Lower leg skin (tissue), 4 donors: ENCODE measurements around the gene GATA2. TPM values are rescaled to one million over a fixed set of nuclear protein-coding genes. Genes with fewer than 3 reads are reported as not detected.

Experiments used
- DNase-seq, 2 donors: peaks; one replicate each; pipeline ENCODE4 v3.0.0-alpha.2; 2019; ENCODE audit warnings: low spot score in 2 of 2
- H3K4me3 ChIP-seq: fragments of 200-600 bp; sonication (generic); 2 replicates; pipeline ENCODE4 v1.5.1; 2017; ENCODE audit warnings: mild to moderate bottlenecking, low read depth; ENCODE audit not compliant: poor library complexity, severe bottlenecking
- POLR2A ChIP-seq, 2 donors: fragments of 450-650 bp; IDR thresholded peaks; one replicate each; pipeline ENCODE4 v1.6.1; 2016 to 2017; ENCODE audit warnings: antibody characterized with exemption in 2 of 2, mild to moderate bottlenecking in 1 of 2, moderate library complexity in 1 of 2
- WGBS, 2 donors: methylation state at CpG; one replicate each; pipeline ENCODE4 v1.1.5; 2018; 5-methylcytosine and 5-hydroxymethylcytosine counted together
- intact Hi-C: fragments of 100-400 bp; cut with DNase I; formaldehyde crosslinking; loops from one replicate; pipeline ENCODE4 v1.15.0; 2023; ENCODE audit warnings: low total_unique reads
- total RNA-seq, 4 donors: library from RNA; depleted of rRNA; stranded (reverse); fragments of >200 nt; gene quantifications; one replicate each; pipeline ENCODE4 v1.1.0, GENCODE V29; 2016
- TF ChIP-seq, protein P1 (sequence below), 3 donors: fragments of 450-650 bp; IDR thresholded peaks; one replicate each; pipeline ENCODE4 v1.5.1; 2016; ENCODE audit warnings: antibody characterized with exemption in 3 of 3, mild to moderate bottlenecking in 3 of 3, moderate library complexity in 2 of 3

The GATA2 gene
- total RNA-seq, 4 donors from 2014 or later = 2.3 to 9.3 (median 6.6) TPM

DNA sequence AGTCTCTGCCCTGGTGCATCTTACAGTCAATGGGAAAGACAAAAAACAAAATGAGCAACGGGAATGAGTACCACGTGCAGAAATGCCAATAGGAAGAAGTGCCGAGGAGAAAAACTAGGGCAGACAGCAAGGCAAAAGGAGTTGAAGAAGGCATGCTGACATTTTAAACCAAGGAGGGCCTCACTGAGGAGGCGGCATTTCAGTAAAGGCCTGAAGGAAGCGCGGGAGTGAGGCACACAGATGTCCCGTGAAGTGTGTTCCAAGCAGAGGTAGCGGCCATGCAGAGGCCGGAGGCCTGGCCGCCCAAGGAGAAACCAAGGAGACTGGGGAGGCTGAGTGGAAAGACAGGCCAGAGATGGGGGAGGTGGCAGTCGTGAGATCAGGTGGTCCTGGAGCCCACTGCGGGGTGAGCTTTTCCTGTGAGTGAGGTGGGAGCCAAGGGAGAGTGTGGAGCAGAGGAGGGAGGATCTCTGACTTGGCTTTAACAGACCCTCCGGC lies 61.1 kb downstream of the GATA2 start:
- DNase-seq = no peak
- intact Hi-C loops = no loop called here
- no peak for TF ChIP-seq POLR2A (IDR thresholded peaks at IDR 0.05)
- TF ChIP-seq, protein P1, sequence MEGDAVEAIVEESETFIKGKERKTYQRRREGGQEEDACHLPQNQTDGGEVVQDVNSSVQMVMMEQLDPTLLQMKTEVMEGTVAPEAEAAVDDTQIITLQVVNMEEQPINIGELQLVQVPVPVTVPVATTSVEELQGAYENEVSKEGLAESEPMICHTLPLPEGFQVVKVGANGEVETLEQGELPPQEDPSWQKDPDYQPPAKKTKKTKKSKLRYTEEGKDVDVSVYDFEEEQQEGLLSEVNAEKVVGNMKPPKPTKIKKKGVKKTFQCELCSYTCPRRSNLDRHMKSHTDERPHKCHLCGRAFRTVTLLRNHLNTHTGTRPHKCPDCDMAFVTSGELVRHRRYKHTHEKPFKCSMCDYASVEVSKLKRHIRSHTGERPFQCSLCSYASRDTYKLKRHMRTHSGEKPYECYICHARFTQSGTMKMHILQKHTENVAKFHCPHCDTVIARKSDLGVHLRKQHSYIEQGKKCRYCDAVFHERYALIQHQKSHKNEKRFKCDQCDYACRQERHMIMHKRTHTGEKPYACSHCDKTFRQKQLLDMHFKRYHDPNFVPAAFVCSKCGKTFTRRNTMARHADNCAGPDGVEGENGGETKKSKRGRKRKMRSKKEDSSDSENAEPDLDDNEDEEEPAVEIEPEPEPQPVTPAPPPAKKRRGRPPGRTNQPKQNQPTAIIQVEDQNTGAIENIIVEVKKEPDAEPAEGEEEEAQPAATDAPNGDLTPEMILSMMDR (IDR thresholded peaks at IDR 0.05) = no peak
- no peak overlapping the region for H3K4me3 ChIP-seq
- WGBS, 2 donors = 75 to 79% methylated on average over 13 of the region's 13 CpGs

DNA sequence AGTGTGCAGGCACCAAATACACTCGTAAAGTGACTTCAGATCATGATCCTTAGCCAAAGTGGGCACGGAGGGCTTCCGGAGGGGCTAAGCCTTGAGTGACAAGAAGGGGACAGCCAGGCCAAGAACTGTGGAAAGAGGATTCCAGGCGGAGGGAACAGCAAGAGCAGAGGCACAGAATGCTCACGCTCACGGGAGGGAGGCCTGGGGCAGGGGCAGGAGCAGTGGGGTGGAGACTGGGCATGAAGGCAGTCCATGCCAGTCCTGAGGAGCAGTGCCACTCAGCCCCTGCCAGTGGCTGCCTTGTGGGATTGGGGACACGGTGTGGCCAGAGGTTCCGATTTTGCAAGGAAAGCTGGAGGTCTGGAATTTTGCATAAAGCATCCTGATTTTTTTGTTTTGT lies 62.3 kb downstream of the GATA2 start:
- H3K4me3 ChIP-seq = no peak overlapping the region
- no peak for DNase-seq
- intact Hi-C loops = no loop called here
- WGBS, 2 donors = 71 to 72% methylated on average over 8 of the region's 8 CpGs
- no peak for TF ChIP-seq POLR2A (IDR thresholded peaks at IDR 0.05)
- TF ChIP-seq, protein P1 (IDR thresholded peaks at IDR 0.05) = no peak

DNA sequence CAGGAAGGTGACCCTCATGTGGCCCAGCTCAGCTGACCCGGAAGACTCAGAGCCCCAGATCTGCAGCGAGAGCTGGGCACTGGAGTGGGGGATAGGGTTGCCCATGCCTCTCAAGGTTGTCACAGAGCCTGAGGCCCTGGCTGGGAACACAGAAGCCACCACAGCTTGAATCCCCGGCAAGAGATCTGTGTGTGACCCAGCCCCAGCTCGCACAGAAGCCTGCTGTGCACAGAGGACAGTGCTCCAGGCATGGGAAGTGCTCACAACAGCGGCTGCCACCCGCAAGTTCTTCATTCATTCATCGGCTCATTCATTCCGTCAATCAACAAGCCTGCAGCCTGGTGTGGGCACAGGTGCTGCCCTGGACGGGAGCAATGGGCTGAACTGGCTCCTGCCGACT lies 62.7 kb downstream of the GATA2 start:
- intact Hi-C loops = no loop called here
- WGBS, 2 donors = 60 to 64% methylated on average over 10 of the region's 10 CpGs
- DNase-seq = no peak
- TF ChIP-seq, protein P1 (IDR thresholded peaks at IDR 0.05) = no peak
- TF ChIP-seq POLR2A (IDR thresholded peaks at IDR 0.05) = no peak
- no peak overlapping the region for H3K4me3 ChIP-seq

DNA sequence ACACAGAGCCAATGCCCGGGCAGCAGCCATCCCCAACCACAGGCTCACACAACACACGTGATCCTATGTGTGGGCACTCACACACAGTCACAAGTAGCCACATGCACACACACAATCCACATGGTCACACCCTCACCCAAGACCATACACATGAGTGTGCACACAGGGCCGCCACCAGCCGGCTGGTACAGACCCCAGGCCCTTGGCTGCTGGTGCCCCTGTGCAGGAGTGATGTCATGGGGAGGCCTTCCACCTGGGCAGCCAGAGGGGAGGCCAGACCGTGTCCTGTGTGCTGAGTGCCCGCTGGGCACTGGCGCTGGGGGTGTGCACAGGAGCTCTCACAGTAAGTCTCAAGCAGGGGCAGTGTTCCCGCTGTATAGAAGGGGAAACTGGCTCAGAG lies 63.2 kb downstream of the GATA2 start:
- DNase-seq = no peak

More for the DNA sequence above, 63.2 kb downstream of the GATA2 start:
- intact Hi-C loops = loop anchor here (5.0 kb wide), 1 partner anchor 178 kb away; no protein-coding TSS in a partner anchor
- TF ChIP-seq, protein P1 (IDR thresholded peaks at IDR 0.05) = no peak
- no peak for TF ChIP-seq POLR2A (IDR thresholded peaks at IDR 0.05)
- no peak overlapping the region for H3K4me3 ChIP-seq
- 91 to 98% methylated on average over 7 to 8 of the region's 8 CpGs for WGBS, 2 donors

Other genes with a start within 250 kb of the GATA2 start
- not detected for gene DNAJB8, start 26.3 kb downstream of the GATA2 start, total RNA-seq
- gene RPN1, start 157.6 kb upstream of the GATA2 start, total RNA-seq = 100 to 1,000 TPM in 3 of 4 donors, 10 to 100 TPM in 1; 99.9 to 173 (median 141) TPM
- 100 to 1,000 TPM in 3 of 4 donors, 10 to 100 TPM in 1; 82.0 to 127 (median 114) TPM for gene RAB7A, start 233.0 kb upstream of the GATA2 start, total RNA-seq